Gastrocnemius medialis (tissue), 4 donors: ENCODE results near the gene NOC4L. TPM values are rescaled to one million over a fixed set of nuclear protein-coding genes. Genes with fewer than 3 reads are reported as not detected.

Experiments used
- ATAC-seq, 2 donors: fragments of 150-250 bp; one replicate each; pipeline ENCODE4 v1.9.1; 2016
- DNase-seq, 2 donors: peaks; one replicate each; pipeline ENCODE4 v3.0.0-alpha.2; 2019
- H3K27ac ChIP-seq, 4 donors: fragments of 200-600 bp; sonication (generic); 1 replicate in 1 of 4; 2 replicates in 3 of 4; pipeline ENCODE4 v1.5.1; 2016 to 2018; ENCODE audit warnings: mild to moderate bottlenecking in 2 of 4, moderate library complexity in 1 of 4
- H3K27me3 ChIP-seq, 3 donors: fragments of 200-600 bp; sonication (generic) in 2 of 3; 1 replicate in 1 of 3; 2 replicates in 2 of 3; pipeline versions ENCODE4 v1.5.1 to v1.6.0; 2016 to 2019; ENCODE audit warnings: mild to moderate bottlenecking in 1 of 3, moderate library complexity in 1 of 3
- H3K36me3 ChIP-seq, 2 donors: fragments of 200-600 bp; sonication (generic) in 1 of 2; one replicate each; pipeline ENCODE4 v1.5.1; 2017 to 2018
- H3K4me1 ChIP-seq, 2 donors: fragments of 200-600 bp; sonication (generic) in 1 of 2; one replicate each; pipeline ENCODE4 v1.5.1; 2016 to 2017; ENCODE audit warnings: mild to moderate bottlenecking in 2 of 2
- H3K4me3 ChIP-seq, 4 donors: fragments of 200-600 bp; sonication (generic) in 3 of 4; 1 replicate in 1 of 4; 2 replicates in 3 of 4; pipeline ENCODE4 v1.5.1; 2016 to 2019; ENCODE audit warnings: mild to moderate bottlenecking in 2 of 4
- H3K9me3 ChIP-seq, 3 donors: fragments of 200-600 bp; sonication (generic) in 2 of 3; 1 replicate in 1 of 3; 2 replicates in 2 of 3; pipeline ENCODE4 v1.5.1; 2016 to 2019
- POLR2A ChIP-seq, 2 donors: fragments of 450-650 bp; IDR thresholded peaks; one replicate each; pipeline ENCODE4 v1.6.1; 2017; ENCODE audit warnings: antibody characterized with exemption in 2 of 2, mild to moderate bottlenecking in 2 of 2, moderate library complexity in 2 of 2
- in situ Hi-C, 4 donors: fragments of 200-750 bp; cut with MboI; loops; one replicate each; pipeline versions ENCODE4 v1.15.0 to v1.8.0; 2017; ENCODE audit warnings: low sequenced_read_pairs in 4 of 4
- intact Hi-C: fragments of 100-400 bp; cut with DNase I; formaldehyde crosslinking; loops from one replicate; pipeline ENCODE4 v1.15.1; 2023; ENCODE audit warnings: low total_unique reads
- total RNA-seq, 4 donors: library from RNA; depleted of rRNA; stranded (reverse); fragments of >200 nt; gene quantifications; one replicate each; pipeline versions ENCODE4 v1.1.0 to v1.2.3, GENCODE V29; 2016
- TF ChIP-seq, protein P1 (sequence below), 5 experiments: fragments of 450-650 bp in 3 of 5; fragments of 200-600 bp in 2 of 5; sonication (generic) in 2 of 5; IDR thresholded peaks in 4 of 5; conservative IDR thresholded peaks in 1 of 5; 1 replicate in 4 of 5; 2 replicates in 1 of 5; pipeline ENCODE4 v1.5.1; 2016 to 2019; ENCODE audit warnings: antibody characterized with exemption in 5 of 5, mild to moderate bottlenecking in 3 of 5, moderate library complexity in 3 of 5

NOC4L gene
- total RNA-seq, 4 donors from 2014 or later: 11.1 to 24.0 (median 21.2) TPM

DNA sequence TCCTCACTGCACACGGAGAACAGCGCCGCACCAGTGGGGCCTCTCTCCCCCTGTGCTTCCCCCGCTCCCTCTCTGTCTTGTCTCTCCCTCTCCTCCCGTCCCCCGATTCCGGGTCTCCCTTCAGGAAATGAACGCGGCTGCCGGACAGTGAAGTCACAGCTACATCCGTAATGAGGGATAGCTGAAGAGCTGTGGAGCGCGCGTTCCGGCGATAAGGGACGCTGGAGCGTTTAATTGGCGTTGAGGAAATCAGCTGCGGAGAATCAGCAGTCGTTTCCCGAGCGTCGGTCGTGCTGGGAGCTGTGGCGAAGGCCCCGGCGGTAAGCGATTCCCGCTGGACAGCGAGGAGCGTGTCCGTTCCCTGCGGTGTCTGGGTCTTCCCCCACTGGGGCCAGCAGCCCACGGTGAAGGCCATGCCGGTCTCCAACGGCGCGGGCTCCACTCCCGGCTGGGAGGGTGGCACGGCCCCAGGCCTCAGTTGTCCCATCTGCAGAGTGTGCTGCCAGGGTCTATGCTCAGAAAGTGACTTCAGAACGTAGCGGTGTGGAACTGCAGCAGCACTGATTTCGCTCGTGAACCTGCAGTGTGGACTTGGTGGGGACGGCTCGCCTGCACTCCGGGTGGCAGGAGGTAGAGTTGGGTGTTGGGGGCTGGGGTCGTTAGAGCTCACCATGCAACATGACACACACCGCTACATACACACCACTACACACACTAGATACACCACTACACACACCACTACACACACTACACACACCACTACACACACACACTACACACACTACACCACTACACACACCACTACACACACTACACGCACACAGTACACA, 10.9 kb downstream of the NOC4L start:
- in situ Hi-C loops (no loop called here), intact Hi-C loops (loop anchor here (2.0 to 10.0 kb wide), 4 partner anchors 34 to 462 kb away; partner anchors contain the start of gene P2RX2)
- H3K4me1 ChIP-seq: peaks cover 0 to 5% of the 10 kb centered on the region in 2 donors
- DNase-seq (no peak), ATAC-seq (no peak)
- no peak overlapping the region for H3K27ac ChIP-seq
- H3K9me3 ChIP-seq: no peaks in the 10 kb centered on the region
- TF ChIP-seq POLR2A (IDR thresholded peaks at IDR 0.05): no peak
- TF ChIP-seq, protein P1, sequence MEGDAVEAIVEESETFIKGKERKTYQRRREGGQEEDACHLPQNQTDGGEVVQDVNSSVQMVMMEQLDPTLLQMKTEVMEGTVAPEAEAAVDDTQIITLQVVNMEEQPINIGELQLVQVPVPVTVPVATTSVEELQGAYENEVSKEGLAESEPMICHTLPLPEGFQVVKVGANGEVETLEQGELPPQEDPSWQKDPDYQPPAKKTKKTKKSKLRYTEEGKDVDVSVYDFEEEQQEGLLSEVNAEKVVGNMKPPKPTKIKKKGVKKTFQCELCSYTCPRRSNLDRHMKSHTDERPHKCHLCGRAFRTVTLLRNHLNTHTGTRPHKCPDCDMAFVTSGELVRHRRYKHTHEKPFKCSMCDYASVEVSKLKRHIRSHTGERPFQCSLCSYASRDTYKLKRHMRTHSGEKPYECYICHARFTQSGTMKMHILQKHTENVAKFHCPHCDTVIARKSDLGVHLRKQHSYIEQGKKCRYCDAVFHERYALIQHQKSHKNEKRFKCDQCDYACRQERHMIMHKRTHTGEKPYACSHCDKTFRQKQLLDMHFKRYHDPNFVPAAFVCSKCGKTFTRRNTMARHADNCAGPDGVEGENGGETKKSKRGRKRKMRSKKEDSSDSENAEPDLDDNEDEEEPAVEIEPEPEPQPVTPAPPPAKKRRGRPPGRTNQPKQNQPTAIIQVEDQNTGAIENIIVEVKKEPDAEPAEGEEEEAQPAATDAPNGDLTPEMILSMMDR (IDR thresholded peaks at IDR 0.05 in 4 of 5, conservative IDR thresholded peaks at IDR 0.05 in 1 of 5): no peak
- H3K36me3 ChIP-seq: peaks cover 0 to 19% of the 10 kb centered on the region in 2 donors
- H3K4me3 ChIP-seq: no peak overlapping the region
- peaks cover 0 to 6% (median 2%) of the 10 kb centered on the region in 3 donors for H3K27me3 ChIP-seq

DNA sequence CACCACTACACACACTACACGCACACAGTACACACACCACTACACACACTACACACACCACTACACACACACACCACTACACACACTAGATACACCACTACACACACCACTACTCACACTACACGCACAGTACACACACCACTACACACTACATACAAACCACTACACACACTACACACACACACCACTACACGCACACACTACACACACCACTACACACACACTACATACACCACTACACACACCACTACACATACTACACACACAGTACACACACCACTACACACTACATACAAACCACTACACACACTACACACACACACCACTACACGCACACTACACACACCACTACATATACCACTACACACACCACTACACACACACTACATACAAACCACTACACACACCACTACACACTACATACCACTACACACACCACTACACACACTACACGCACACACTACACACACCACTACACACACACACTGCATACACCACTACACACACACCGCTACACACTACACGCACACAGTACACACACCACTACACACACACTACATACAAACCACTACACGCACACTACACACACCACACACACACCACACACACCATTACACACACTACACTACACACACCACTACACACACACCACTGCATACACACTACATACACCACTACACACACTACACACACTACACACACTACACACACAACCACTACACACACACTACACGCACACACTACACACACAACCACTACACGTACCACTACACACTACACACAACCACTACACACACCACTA, 11.7 kb downstream of the NOC4L start:
- H3K4me1 ChIP-seq: peaks cover 0 to 5% of the 10 kb centered on the region in 2 donors
- no peak overlapping the region for H3K4me3 ChIP-seq
- TF ChIP-seq, protein P1 (IDR thresholded peaks at IDR 0.05 in 4 of 5, conservative IDR thresholded peaks at IDR 0.05 in 1 of 5): no peak
- no peak for TF ChIP-seq POLR2A (IDR thresholded peaks at IDR 0.05)
- H3K27me3 ChIP-seq: peaks cover 0 to 12% (median 4%) of the 10 kb centered on the region in 3 donors
- DNase-seq (no peak), ATAC-seq (no peak)
- in situ Hi-C loops: no loop called here
- H3K9me3 ChIP-seq: no peaks in the 10 kb centered on the region
- no peak overlapping the region for H3K27ac ChIP-seq
- intact Hi-C loops: loop anchor here (2.0 to 10.0 kb wide), 2 partner anchors 33 to 259 kb away; no protein-coding TSS in a partner anchor
- peaks cover 0 to 16% of the 10 kb centered on the region in 2 donors for H3K36me3 ChIP-seq

DNA sequence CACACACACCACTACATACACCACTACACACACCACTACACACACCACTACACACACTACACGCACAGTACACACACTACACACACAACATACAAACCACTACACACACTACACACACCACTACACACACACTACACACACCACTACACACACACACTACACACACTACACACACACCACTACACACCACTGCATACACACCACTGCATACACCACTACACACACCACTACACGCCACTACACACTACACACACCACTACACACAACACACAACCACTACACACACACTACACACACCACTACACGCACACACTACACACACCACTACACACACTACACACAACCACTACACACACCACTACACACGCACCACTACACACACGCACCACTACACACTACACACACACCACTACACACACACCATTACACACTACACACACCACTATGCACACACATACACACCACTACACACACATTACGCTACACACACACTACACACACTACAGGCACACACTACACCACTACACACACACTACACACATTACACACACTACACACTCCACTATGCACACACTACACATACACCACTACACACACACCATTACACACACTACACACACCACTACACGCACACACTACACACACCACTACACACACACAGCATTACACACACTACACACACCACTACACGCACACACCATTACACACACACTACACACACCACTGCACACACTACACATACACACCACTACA, 12.5 kb downstream of the NOC4L start:
- Histone ChIP-seq H3K36me3 (peaks cover 0 to 8% of the 10 kb centered on the region in 2 donors), H3K4me3 (no peak overlapping the region), H3K27ac (no peak overlapping the region), H3K27me3 (peaks cover 0 to 12% (median 4%) of the 10 kb centered on the region in 3 donors), H3K4me1 (peaks cover 0 to 5% of the 10 kb centered on the region in 2 donors), H3K9me3 (no peaks in the 10 kb centered on the region)
- TF ChIP-seq, protein P1 (IDR thresholded peaks at IDR 0.05 in 4 of 5, conservative IDR thresholded peaks at IDR 0.05 in 1 of 5): no peak
- no peak for TF ChIP-seq POLR2A (IDR thresholded peaks at IDR 0.05)
- ATAC-seq (no peak), DNase-seq (no peak)
- intact Hi-C loops: loop anchor here (10.0 kb wide), 1 partner anchor 258 kb away; no protein-coding TSS in a partner anchor
- in situ Hi-C loops: no loop called here

DNA sequence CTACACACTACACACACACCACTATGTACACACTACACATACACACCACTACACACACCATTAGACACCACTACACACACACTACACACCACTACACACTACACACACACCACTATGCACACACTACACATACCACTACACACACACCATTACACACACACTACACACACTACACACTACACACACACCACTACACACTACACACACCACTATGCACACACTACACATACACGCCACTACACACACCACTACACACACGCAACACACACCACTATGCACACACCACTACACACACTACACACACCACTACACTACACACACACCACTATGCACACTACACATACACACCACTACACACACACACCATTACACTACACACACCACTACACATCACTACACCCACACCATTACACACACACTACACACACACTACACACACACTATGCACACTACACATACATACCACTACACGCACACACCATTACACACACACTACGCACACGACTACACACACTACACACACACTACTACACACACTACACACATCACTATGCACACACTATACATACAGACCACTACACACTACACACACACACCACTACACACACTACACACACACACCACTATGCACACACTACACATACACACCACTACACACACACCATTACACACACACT, 13.6 kb downstream of the NOC4L start:
- Histone ChIP-seq H3K4me1 (peaks cover 0 to 5% of the 10 kb centered on the region in 2 donors), H3K27ac (no peak overlapping the region), H3K9me3 (no peaks in the 10 kb centered on the region), H3K4me3 (no peak overlapping the region), H3K27me3 (peaks cover 10 to 18% (median 11%) of the 10 kb centered on the region in 3 donors), H3K36me3 (no peaks in the 10 kb centered on the region)
- in situ Hi-C loops (no loop called here), intact Hi-C loops (loop anchor here (10.0 kb wide), 1 partner anchor 257 kb away; no protein-coding TSS in a partner anchor)
- no peak for DNase-seq
- ATAC-seq: no peak
- TF ChIP-seq, protein P1 (IDR thresholded peaks at IDR 0.05 in 4 of 5, conservative IDR thresholded peaks at IDR 0.05 in 1 of 5): no peak
- TF ChIP-seq POLR2A (IDR thresholded peaks at IDR 0.05): no peak
